GM18519 (cell line): Measurements from ENCODE around the gene CDH20.
A peak's percentile ranks its signal among the peaks of the same experiment; 100 is the strongest.
"Not testable (repeated sequence)": the region's sequence is repeated elsewhere in the genome, so short reads cannot be mapped to it uniquely, and the experiment has no call there.

Experiments
- ATAC-seq: cut with Tn5 transposase; IDR thresholded peaks from one replicate; pipeline ENCODE4 v1.9.1; 2021; ENCODE audit warnings: mild to moderate bottlenecking, moderate library complexity; ENCODE audit not compliant: unreplicated experiment, low FRiP score

CDH20 gene

GRCh38 chr18:61340148-61340547, 6.9 kb downstream of the CDH20 start:
- no peak for ATAC-seq

- ATAC-seq: no peak
Measured at GRCh38 chr18:61348230-61348629, 15.0 kb downstream of the CDH20 start.

- ATAC-seq: no peak
Measured at GRCh38 chr18:61350578-61350977, 17.3 kb downstream of the CDH20 start.

GRCh38 chr18:61352059-61352458, 18.8 kb downstream of the CDH20 start:
- ATAC-seq: no peak

GRCh38 chr18:61352611-61353010, 19.4 kb downstream of the CDH20 start:
- ATAC-seq: no peak

- ATAC-seq: peak; percentile 99
Measured at GRCh38 chr18:61360404-61361383, 27.5 kb downstream of the CDH20 start.

GRCh38 chr18:61362511-61362910, 29.3 kb downstream of the CDH20 start:
- ATAC-seq: no peak

- no peak for ATAC-seq
Measured at GRCh38 chr18:61364953-61365352, 31.7 kb downstream of the CDH20 start.

GRCh38 chr18:61368001-61368400, 34.8 kb downstream of the CDH20 start:
- ATAC-seq: no peak

GRCh38 chr18:61369671-61370070, 36.4 kb downstream of the CDH20 start:
- ATAC-seq: not testable (repeated sequence)

GRCh38 chr18:61371111-61371510, 37.9 kb downstream of the CDH20 start:
- ATAC-seq: no peak

GRCh38 chr18:61379827-61380226, 46.6 kb downstream of the CDH20 start:
- no peak for ATAC-seq

GRCh38 chr18:61388010-61388409, 54.8 kb downstream of the CDH20 start:
- no peak for ATAC-seq

- ATAC-seq: no peak
Measured at GRCh38 chr18:61394983-61395382, 61.8 kb downstream of the CDH20 start.

- no peak for ATAC-seq
Measured at GRCh38 chr18:61397222-61397621, 64.0 kb downstream of the CDH20 start.

- no peak for ATAC-seq
Measured at GRCh38 chr18:61398961-61399705, 65.9 kb downstream of the CDH20 start.

- no peak for ATAC-seq
Measured at GRCh38 chr18:61400016-61400635, 66.9 kb downstream of the CDH20 start.

- ATAC-seq: no peak
Measured at GRCh38 chr18:61400716-61401115, 67.5 kb downstream of the CDH20 start.

GRCh38 chr18:61402726-61403125, 69.5 kb downstream of the CDH20 start:
- no peak for ATAC-seq

GRCh38 chr18:61413396-61413795, 80.2 kb downstream of the CDH20 start:
- ATAC-seq: no peak

GRCh38 chr18:61414086-61414485, 80.9 kb downstream of the CDH20 start:
- ATAC-seq: no peak
